Stimulated activated CD4-positive, alpha-beta T cell treated with anti-CD3 and anti-CD28 coated beads, Interleukin-1b, Interleukin-23, amount 100 ng/mL, for 24 hours (primary cell): ENCODE measurements around the gene APPBP2.

Experiments
- DNase-seq, 4 experiments: peaks; one replicate each; pipeline ENCODE4 v3.0.0-alpha.2; 2020; ENCODE audit warnings: low read depth in 4 of 4, low spot score in 1 of 4

APPBP2 gene

DNA sequence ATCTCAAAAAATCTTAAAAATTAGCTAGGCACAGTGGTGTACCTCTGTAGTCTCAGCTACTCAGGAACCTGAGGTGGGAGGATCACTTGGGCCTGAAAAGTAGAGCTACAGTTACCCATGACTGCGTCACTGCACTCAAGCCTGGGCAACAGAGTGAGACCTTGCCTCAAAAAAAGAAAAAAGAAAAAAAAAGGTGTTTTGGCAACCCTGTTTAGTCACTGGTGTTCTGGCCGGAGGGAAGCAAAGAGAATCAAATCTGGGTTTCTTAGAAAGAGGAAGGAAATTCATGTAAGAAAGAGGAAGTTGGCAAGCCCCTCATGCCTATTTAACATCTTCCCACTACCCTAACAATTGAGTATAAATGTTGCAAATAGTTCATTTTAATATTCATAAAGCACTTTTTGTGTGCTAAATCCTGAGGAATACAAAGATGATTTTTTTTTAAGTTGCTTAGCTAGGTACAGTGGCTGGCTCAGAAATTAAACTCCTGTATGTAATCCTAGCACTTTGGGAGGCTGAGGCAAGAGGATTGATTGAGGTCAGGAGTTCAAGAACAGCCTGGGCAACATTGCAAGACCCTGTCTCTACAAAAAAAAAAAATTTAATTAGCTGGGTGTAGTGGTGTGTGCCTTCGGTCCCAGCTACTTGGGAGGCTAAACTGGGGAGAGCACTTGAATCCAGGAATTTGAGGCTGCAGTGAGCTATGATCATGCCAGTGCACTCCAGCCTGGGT, 127.6 kb downstream of the APPBP2 start:
- no peak for DNase-seq

DNA sequence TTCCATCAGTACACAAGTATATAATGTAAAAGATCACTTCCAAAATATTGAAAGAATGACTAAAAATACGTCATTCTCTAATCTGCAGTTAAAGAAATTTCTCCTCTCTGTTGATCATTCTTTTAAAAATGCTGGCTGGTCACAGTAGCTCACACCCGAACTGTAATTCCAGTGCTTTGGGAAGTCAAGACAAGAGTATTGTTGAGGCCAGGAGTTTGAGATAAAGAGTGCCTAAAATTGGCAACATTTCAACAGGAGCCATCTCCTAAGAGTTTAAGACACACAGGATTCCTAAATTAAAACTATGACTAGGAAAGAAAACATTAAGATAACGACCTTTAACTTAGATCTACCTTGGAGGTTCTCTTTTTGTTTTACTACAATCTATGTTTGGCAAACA, 129.6 kb downstream of the APPBP2 start:
- DNase-seq: no peak

DNA sequence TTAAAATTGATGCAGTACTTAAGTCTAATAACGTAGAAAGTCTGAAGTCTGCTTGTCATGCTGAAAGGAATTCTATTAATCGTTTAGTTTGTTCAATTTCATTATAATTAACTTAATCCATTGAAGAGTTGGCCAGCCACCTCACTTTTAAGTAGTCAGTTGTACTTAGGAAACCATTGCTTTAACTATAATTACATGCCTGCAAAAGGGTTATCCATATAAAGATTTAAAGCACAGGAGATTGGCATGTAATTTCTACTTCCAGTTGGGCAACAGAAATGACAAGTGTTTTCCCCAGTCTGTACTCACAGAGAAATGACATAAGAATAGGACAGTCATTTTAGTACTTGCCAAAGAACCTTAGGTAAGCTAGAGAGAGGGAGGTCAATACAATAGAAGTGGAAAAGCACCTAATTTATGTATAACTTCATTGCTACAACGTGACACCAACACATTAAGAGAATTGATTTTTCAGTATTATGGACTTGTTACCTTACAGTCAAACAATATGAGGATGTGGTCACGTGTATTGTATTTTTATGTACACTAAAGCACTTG, 130.5 kb downstream of the APPBP2 start:
- no peak for DNase-seq

DNA sequence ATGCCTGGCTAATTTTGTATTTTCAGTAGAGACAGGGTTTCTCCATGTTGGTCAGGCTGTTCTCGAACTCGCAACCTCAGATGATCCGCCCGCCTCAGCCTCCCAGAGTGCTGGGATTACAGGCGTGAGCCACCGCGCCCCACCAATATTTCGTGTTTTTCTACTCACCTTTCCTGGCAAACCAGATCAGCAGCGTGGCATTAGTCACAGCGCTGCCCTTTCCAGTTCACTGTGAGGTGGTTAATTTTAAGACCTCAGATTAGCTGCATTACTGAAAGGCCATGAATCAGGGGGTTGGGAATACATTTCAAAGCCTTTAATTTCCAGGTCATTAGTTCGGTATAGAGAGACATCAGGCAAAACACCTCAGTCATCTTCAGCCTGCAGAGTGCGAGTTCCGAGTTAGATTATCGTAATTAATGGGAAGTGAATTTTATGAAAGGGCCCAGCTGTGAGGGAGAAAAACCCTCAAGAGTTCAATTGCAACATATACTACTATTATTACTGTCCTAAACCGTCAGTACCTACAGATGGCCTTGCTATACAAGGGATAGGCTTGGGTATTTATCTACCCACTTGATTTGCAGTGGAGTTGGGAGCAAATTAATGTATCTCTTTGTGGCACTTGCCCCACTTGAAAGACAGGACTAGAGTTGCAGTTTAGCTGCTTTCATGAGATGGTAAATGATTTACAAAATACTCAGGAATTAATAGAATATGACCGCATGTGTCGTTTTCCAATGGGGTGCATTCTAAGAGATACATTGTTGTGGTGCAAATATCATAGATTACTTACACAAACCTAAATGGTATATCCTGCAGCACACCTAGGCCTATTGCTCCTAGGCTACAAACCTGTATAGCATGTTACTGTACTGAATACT, 132.0 kb downstream of the APPBP2 start:
- no peak for DNase-seq
